Measurements from ENCODE around the gene RNF113B. TPM values are rescaled to one million over a fixed set of nuclear protein-coding genes. Genes with fewer than 3 reads are reported as not detected.

Gene RNF113B
- total RNA-seq, 2 experiments from 2014 or later = not detected

DNA sequence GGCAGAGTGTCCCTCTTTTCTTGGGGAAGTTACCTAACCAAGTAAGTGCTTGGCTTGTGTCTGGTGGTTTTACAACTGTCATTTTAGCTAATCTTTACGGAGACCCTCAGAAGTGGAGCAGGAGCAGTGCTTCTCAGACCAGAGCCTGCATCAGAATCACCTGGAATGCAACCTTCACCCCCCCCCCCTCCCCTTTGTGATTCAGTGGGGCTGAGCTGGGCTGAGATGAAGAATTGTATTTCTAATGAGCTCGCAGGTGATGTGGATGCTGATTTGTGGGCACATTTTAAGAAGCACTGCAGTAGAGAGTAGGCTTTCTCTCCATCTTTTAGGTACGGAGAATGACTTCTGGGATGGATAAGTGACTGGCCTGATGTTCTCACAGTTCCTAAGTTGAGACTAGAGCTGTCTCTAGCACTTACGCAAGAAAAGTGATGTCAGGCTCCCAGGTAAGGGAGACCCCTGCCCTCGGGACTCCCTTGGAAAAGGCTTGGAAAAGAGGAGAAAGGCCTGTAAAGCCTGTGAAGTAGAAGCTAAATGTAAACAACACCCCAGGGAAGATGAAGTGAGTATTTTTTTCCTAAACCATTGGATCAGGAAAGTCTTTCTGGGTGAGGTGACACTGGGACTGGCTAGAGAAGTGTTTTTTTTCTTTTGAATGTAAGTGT, 23.3 kb upstream of the RNF113B start:
- POLR2A ChIA-PET = no interaction called here
- Mint-ChIP-seq H3K27ac (no peak overlapping the region), H3K9me3 (ENCODE audit: insufficient read depth) (no peaks in the 10 kb centered on the region), H3K4me1 (ENCODE audit: low read depth) (no peaks in the 10 kb centered on the region), H3K36me3 (ENCODE audit: low read depth) (no peaks in the 10 kb centered on the region), H3K27me3 (ENCODE audit: low read depth) (no peaks in the 10 kb centered on the region), H3K4me3 (no peak overlapping the region)
- no peak for DNase-seq
- CTCF ChIA-PET = no interaction called here
- no peak for ATAC-seq

DNA sequence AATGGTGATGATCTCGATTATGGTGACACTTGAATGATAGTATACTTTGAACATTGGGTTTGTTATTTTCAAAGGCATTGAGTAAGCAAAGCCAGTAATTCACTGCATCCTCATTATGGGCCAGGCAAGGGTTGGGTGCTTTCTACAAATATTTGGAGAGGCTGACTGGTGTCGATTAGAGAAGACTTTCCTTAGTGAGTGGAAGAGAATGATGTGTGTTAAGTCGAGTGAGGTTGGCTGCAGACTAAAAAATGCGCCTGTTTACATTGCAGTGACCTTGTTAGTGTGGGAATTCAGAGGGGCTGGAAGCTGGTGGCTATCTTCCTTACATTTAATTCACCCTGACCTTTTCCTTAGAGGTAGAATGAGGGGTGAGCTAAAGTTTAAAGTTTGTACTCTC, 22.4 kb upstream of the RNF113B start:
- DNase-seq = no peak
- CTCF ChIA-PET = no interaction called here
- no peaks in the 10 kb centered on the region for H3K9me3 Mint-ChIP-seq (ENCODE audit: insufficient read depth)
- no peak overlapping the region for H3K4me3 Mint-ChIP-seq
- ATAC-seq = no peak
- POLR2A ChIA-PET = no interaction called here
- H3K27ac Mint-ChIP-seq = no peak overlapping the region
- H3K36me3 Mint-ChIP-seq (ENCODE audit: low read depth) = no peaks in the 10 kb centered on the region
- no peaks in the 10 kb centered on the region for H3K27me3 Mint-ChIP-seq (ENCODE audit: low read depth)
- no peaks in the 10 kb centered on the region for H3K4me1 Mint-ChIP-seq (ENCODE audit: low read depth)

DNA sequence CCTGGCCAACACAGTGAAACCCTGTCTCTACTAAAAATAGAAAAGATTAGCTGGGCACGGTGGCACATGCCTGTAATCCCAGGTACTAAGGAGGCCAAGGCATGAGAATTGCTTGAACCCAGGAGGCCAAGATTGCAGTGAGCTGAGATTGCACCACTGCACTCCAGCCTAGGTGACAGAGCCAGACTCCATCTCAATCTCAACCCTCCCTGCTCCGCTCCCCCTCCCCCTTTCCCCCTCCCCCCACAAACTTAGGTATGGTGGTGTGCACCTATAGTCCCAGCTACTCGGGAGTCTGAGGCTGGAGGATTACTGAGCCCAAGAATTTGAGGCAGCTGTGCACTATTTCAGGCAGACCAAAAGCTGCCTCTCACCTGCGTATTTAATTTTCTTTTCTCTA, 21.6 kb upstream of the RNF113B start:
- CTCF ChIA-PET = no interaction called here
- POLR2A ChIA-PET = no interaction called here
- no peaks in the 10 kb centered on the region for H3K9me3 Mint-ChIP-seq (ENCODE audit: insufficient read depth)
- no peak overlapping the region for H3K4me3 Mint-ChIP-seq
- ATAC-seq (no peak), DNase-seq (no peak)
- no peaks in the 10 kb centered on the region for H3K36me3 Mint-ChIP-seq (ENCODE audit: low read depth)
- H3K4me1 Mint-ChIP-seq (ENCODE audit: low read depth) = no peaks in the 10 kb centered on the region
- no peaks in the 10 kb centered on the region for H3K27me3 Mint-ChIP-seq (ENCODE audit: low read depth)
- H3K27ac Mint-ChIP-seq = no peak overlapping the region

DNA sequence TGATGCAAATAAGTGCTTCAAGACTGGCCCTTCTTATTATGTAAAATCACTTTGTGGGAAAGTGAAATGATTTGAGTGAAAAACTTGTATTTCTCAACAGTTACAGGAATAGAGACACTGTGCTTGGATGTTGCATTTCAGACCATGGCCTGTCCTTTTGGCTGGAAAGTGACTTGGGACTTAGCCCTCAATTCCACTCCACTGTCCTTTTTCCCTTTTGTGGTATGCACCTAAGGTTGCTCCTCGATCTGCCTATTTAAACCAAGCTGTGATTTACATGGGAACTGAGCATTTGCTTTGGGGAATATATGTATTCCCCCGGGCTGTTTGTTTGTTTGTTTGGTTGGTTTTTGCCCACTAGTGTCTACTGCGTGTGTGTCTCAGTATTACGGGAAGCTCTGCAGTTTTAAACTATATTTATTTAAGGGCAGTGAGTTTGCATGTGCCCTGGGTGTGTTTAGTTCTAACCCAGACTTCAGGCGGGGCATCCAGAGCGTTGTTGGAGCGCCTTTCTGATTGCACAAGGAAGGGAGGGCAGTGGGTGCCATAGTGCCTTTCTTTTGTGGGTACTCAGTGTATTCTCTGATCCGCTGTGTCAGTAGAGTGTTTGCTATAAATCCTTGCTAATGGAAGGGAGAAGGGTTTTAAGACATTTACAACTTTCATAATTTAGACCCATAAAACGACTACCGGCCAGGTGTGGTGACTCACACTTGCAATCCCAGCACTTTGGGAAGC, 18.2 kb upstream of the RNF113B start:
- H3K27me3 Mint-ChIP-seq (ENCODE audit: low read depth) = no peaks in the 10 kb centered on the region
- H3K36me3 Mint-ChIP-seq (ENCODE audit: low read depth) = no peaks in the 10 kb centered on the region
- H3K27ac Mint-ChIP-seq = no peak overlapping the region
- H3K4me1 Mint-ChIP-seq (ENCODE audit: low read depth) = no peaks in the 10 kb centered on the region
- CTCF ChIA-PET = no interaction called here
- no peak overlapping the region for H3K4me3 Mint-ChIP-seq
- ATAC-seq (no peak), DNase-seq (no peak)
- no peaks in the 10 kb centered on the region for H3K9me3 Mint-ChIP-seq (ENCODE audit: insufficient read depth)
- POLR2A ChIA-PET = no interaction called here

DNA sequence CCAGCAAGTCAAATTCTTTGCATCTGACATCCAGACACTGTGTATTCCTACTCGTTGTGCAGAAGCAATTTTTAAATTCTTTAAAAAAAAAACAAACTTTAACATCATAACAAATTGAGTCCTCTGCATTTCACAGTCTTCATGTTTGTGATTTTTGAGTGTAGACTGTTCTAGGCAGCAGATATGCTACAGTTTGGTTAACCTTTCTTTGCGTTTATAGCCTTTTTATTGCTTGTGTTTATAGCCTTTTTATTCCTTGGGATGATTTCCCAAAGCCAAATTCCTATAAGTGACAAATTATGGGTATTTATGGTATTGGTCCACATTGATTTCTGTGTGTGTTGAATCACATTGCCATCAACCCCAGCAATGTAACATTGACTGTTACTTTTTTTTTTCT, 14.9 kb upstream of the RNF113B start:
- ChIA-PET POLR2A (no interaction called here), CTCF (no interaction called here)
- Mint-ChIP-seq H3K27me3 (ENCODE audit: low read depth) (no peaks in the 10 kb centered on the region), H3K4me1 (ENCODE audit: low read depth) (no peaks in the 10 kb centered on the region), H3K27ac (no peak overlapping the region), H3K36me3 (ENCODE audit: low read depth) (no peaks in the 10 kb centered on the region), H3K4me3 (no peak overlapping the region), H3K9me3 (ENCODE audit: insufficient read depth) (no peaks in the 10 kb centered on the region)
- no peak for ATAC-seq
- no peak for DNase-seq

DNA sequence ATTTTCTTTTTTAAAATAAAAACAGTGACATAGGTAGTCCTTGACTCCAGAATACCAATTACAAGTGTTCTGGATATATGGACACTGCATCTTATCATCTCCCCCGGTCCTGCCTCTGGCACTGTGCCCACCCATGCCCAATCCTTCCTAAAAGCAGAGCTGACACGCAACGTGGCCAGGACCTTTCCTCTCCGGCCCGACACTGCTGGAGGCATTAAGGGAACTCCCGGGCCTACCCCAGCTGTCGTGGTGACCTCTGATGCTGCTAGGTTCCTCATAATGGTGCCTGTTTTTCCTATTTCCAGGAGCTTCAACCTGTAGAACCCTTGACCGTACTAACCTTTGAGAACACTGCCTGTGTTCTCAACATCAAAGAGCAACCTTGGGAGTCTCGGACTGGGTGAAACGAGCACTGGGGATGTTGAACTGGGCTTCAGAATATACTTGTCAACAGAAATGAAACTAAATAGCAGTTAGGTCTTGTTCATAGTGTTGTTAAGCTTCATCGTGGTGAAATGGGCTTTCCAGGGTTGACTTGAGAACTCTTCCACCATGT, 13.9 kb upstream of the RNF113B start:
- ATAC-seq = no peak
- no peak overlapping the region for H3K27ac Mint-ChIP-seq
- no peak for DNase-seq
- no peaks in the 10 kb centered on the region for H3K4me1 Mint-ChIP-seq (ENCODE audit: low read depth)
- H3K36me3 Mint-ChIP-seq (ENCODE audit: low read depth) = no peaks in the 10 kb centered on the region
- H3K4me3 Mint-ChIP-seq = no peak overlapping the region
- no peaks in the 10 kb centered on the region for H3K27me3 Mint-ChIP-seq (ENCODE audit: low read depth)
- no peaks in the 10 kb centered on the region for H3K9me3 Mint-ChIP-seq (ENCODE audit: insufficient read depth)
- CTCF ChIA-PET = no interaction called here
- POLR2A ChIA-PET = no interaction called here

DNA sequence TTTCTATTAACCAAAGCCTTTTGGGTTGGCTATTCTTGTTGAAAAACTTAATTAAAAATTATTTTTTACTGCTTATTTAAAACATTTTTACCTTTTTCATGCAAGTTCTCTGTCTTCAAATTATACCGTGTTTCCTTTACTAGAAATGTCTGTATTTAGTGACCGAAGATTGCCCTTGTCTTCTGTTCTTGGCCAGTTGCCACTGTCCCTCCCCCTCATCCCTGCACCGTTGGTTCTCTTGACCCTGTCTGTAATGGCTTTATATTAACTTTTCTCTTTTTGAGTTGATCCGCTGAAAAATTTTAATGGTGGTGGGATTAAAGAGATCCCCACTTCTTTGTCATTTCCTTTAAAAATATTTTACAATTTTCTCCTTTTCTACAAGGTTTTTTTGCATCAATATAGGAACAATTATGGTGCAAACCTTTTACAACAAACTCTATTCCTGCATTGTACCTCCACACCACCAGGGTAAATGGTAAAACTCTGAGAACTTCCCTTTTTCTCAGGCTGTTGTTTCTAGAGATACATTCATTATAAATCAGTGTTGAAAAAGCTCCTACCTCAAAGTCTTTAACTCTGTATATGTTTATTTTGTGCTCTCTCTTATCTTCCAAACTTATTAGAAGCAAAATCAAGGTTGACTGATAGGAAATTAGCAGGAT, 12.9 kb upstream of the RNF113B start:
- POLR2A ChIA-PET = no interaction called here
- no peaks in the 10 kb centered on the region for H3K9me3 Mint-ChIP-seq (ENCODE audit: insufficient read depth)
- H3K4me1 Mint-ChIP-seq (ENCODE audit: low read depth) = no peaks in the 10 kb centered on the region
- CTCF ChIA-PET = no interaction called here
- no peaks in the 10 kb centered on the region for H3K27me3 Mint-ChIP-seq (ENCODE audit: low read depth)
- H3K36me3 Mint-ChIP-seq (ENCODE audit: low read depth) = no peaks in the 10 kb centered on the region
- DNase-seq (no peak), ATAC-seq (no peak)
- H3K4me3 Mint-ChIP-seq = no peak overlapping the region
- no peak overlapping the region for H3K27ac Mint-ChIP-seq

DNA sequence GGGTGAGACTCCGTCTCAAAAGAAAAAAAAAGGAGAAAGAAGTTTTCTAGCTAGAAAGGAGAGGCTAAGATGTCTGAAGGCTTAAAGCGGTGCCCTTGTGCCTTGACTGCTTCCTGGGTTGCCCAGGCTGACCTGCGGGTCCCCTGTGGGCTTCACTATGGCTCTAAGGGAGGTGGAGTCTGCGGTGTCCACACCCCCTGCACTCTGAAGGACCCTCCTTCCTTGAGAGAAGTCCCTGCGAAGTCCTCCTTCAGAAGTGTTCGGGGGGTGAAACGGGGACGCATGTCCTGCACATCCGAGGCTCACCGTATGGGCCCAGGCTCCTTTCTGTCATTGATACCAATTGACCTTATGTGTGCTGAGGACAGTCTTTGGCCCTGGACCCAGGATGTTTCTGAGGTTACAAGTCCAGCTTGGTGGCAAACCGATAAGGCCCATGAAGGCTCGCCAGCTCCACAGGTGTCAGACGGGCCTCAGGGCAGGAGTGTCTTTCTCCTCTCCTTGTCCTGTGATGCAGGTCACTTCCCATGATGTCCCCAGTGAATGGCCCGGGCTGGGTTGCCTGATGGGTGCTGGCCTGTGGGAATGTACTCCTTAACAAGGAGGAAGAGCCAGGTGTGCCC, 11.6 kb upstream of the RNF113B start:
- Mint-ChIP-seq H3K27ac (no peak overlapping the region), H3K9me3 (ENCODE audit: insufficient read depth) (no peaks in the 10 kb centered on the region), H3K27me3 (ENCODE audit: low read depth) (no peaks in the 10 kb centered on the region), H3K4me1 (ENCODE audit: low read depth) (no peaks in the 10 kb centered on the region), H3K4me3 (no peak overlapping the region), H3K36me3 (ENCODE audit: low read depth) (no peaks in the 10 kb centered on the region)
- ChIA-PET CTCF (interaction anchor here (0.5 kb wide), 1 partner anchor 327 kb away, joined by 3 read pairs; no protein-coding TSS in a partner anchor), POLR2A (no interaction called here)
- ATAC-seq (no peak), DNase-seq (no peak)

DNA sequence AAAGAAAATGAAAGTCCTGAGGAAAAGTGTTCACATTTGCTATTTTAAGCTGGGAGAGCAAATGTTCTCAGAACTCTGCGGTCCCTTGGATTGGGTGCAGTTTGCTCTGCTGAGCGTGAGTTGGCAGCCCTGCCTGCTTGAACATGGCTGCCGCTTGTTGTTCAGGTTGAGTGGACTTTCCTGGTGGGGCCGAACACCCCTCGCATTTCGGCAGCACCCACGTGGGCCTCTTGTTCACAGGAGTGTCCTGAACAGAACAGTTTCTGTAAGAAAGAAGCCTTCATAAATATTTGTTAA, 10.8 kb upstream of the RNF113B start:
- H3K4me3 Mint-ChIP-seq = no peak overlapping the region
- CTCF ChIA-PET = no interaction called here
- no peaks in the 10 kb centered on the region for H3K27me3 Mint-ChIP-seq (ENCODE audit: low read depth)
- no peaks in the 10 kb centered on the region for H3K4me1 Mint-ChIP-seq (ENCODE audit: low read depth)
- no peak overlapping the region for H3K27ac Mint-ChIP-seq
- POLR2A ChIA-PET = no interaction called here
- DNase-seq = no peak
- H3K36me3 Mint-ChIP-seq (ENCODE audit: low read depth) = no peaks in the 10 kb centered on the region
- no peak for ATAC-seq
- no peaks in the 10 kb centered on the region for H3K9me3 Mint-ChIP-seq (ENCODE audit: insufficient read depth)

DNA sequence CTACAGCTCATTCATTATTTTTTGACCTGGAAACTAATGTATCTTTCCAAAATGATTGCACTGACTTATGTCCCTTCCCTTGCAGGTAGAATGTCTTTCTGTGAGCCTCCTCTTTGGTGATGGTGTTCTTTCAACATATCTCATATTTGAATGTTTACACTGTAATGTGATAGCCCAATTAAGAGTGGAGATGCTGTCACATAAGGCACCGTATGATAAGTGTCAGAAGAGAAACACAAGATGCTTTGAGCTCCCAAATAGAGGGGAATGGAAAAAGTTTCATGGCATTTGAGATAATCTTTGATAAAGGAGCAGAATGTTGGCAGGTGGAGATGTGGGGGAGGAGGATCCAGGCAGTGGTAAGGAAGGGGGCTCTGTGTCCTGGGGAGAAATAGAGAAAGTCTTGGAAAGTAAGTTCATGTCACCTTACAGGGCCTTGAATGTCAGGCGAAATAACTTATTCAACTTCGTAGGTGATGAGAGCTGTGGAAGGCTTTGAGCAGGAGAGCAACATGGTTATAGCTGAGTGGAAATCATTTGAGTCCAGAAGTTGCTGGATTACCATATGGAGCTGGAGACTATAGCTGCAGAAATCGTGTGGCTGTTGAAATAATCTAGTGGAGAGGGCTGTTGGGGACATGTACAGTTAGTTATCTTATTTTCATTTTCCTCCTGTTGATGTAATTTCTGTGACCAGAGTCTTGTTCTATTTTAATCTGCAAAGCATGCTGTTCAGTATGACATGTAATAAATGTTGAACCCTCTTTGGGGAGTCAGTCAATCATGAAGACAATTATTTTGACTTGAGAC, 10.3 kb upstream of the RNF113B start:
- DNase-seq = no peak
- H3K4me1 Mint-ChIP-seq (ENCODE audit: low read depth) = no peaks in the 10 kb centered on the region
- no peak for ATAC-seq
- H3K27ac Mint-ChIP-seq = no peak overlapping the region
- ChIA-PET CTCF (no interaction called here), POLR2A (no interaction called here)
- no peaks in the 10 kb centered on the region for H3K27me3 Mint-ChIP-seq (ENCODE audit: low read depth)
- no peaks in the 10 kb centered on the region for H3K9me3 Mint-ChIP-seq (ENCODE audit: insufficient read depth)
- H3K36me3 Mint-ChIP-seq (ENCODE audit: low read depth) = no peaks in the 10 kb centered on the region
- H3K4me3 Mint-ChIP-seq = no peak overlapping the region

DNA sequence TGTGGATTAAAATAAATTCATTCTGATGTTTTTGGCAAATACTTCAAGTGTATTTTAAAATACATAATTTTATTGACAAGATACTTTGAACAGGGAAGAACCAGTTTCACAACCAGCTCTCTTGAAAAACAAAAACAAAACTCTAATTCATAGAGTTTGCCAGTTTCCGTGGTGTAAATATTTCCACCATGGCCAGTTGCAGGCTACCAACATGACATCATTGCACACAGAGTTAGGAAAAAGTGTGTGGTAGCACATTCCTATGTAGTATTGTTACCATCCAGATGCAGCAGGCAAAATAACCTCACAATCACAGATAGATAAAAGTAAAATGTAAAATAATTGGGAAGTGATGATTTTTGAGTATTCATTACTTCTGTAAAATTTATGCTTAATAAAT, 7.7 kb upstream of the RNF113B start:
- Mint-ChIP-seq H3K4me1 (ENCODE audit: low read depth) (no peaks in the 10 kb centered on the region), H3K9me3 (ENCODE audit: insufficient read depth) (no peaks in the 10 kb centered on the region), H3K36me3 (ENCODE audit: low read depth) (no peaks in the 10 kb centered on the region), H3K4me3 (no peak overlapping the region), H3K27ac (no peak overlapping the region), H3K27me3 (ENCODE audit: low read depth) (no peaks in the 10 kb centered on the region)
- ChIA-PET CTCF (no interaction called here), POLR2A (no interaction called here)
- no peak for DNase-seq
- no peak for ATAC-seq

DNA sequence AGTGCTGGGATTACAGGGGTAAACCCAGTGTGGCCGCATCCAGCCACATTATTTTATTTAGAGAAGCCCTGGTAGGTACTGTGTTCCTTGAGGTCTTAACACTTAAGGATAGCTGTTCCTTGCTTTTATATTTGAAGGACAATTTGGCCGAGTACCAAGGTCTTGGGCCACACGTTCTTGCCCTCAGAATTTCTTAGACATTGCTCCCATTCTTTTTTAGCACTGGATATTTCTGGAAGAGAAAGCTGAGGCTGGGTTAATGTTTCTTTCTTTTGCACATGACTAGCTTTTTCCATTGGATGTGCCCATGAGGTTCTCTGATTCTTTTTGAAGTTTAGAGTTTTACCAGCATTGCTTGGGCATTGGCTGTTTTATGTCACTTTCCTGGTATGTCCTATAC, 5.5 kb upstream of the RNF113B start:
- POLR2A ChIA-PET = no interaction called here
- no peaks in the 10 kb centered on the region for H3K27me3 Mint-ChIP-seq (ENCODE audit: low read depth)
- no peak overlapping the region for H3K27ac Mint-ChIP-seq
- no peak for ATAC-seq
- no peaks in the 10 kb centered on the region for H3K36me3 Mint-ChIP-seq (ENCODE audit: low read depth)
- CTCF ChIA-PET = no interaction called here
- H3K4me3 Mint-ChIP-seq = no peak overlapping the region
- DNase-seq = no peak
- H3K4me1 Mint-ChIP-seq (ENCODE audit: low read depth) = no peaks in the 10 kb centered on the region
- no peaks in the 10 kb centered on the region for H3K9me3 Mint-ChIP-seq (ENCODE audit: insufficient read depth)
